ENCODE data around the gene CADM4.
"Not testable (repeated sequence)": the region's sequence is repeated elsewhere in the genome, so short reads cannot be mapped to it uniquely, and the experiment has no call there.

The CADM4 gene

DNA sequence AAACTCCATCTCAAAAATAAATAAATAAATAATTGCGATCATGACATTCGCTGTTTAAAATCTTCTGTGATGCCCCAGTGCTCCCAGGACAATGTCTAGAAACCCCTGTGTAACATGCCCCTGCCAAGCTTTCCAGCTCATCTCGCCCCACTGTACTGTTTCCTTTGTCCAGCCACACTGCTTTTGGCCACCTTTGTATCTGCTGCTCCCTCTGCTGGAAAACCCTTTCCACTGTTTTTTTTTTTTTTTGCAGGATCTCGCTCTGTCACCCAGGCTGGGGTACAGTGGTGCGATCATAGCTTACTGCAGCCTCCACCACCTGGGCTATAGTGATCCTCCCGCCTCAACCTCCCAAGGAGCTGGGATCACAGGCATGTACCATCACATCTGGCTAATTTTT, 22.8 kb upstream of the CADM4 start:
- DNase-seq (ENCODE audit: low read depth): no peak

DNA sequence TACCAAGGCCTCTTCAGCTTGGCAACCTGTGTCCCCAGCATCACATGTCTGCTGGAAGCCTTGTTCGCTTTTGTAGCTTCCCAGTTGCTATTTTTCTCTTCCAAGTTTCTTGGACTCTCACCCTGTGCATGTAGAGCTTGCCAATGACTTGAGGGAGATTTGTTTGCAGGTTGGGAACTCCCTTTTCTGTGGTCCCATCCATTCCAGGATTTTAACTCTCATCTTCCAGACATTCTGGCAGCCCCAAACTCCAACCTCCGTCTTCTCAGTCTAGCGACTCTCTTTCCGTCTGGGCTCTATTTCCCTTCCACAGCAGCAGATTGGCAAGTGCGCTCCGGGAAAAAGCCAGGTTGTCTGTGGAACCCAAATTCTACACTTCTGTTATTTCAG, 21.3 kb upstream of the CADM4 start:
- no peak for DNase-seq (ENCODE audit: low read depth)

DNA sequence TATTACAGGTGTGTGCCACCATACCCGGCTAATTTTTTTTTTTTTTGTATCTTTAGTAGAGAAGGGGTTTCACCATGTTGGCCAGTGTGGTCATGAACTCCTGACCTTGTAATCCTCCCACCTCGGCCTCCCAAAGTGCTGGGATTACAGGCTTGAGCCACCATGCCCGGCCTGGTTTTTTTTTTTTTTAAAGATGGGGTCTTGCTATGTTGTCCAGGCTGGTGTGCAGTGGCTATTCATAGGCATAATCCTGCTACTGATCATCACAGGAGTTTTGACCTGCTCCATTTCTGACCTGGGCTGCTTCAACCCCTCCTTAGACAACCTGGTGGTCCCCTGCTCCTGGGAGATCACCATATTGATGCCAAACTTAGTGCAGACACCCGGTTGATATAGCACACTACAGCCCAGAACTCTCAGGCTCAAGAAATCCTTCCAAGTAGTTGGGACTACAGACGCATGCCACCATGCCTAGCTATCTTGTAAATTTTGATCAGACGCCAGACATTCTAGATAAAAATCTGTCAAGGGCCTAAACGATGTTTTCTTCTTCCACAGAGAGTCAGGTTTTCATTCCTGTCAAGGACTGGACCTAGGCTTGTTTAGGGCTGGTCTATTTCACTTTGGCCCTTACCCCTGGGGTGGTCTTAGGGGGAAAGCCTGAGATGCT, 20.8 kb upstream of the CADM4 start:
- no peak for DNase-seq (ENCODE audit: low read depth)

DNA sequence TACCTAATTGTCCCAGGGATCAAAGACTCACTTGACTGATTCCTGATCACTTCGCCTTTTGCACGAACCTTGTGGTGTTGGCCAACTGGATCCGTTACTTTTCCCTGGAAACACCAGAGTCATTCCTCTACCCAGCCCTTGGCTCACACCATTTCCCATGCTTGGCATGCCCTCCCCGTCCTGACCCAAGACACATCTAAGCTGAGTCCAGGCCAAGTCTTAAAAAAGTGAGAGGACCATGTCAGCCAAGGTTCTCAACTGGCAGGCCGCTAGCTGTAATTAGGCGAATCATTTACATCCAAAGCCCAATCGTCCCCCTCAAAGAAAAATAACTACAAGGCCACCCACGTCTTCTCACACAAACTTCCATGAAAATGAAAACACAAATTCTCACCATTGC, 18.8 kb upstream of the CADM4 start:
- no peak for DNase-seq (ENCODE audit: low read depth)

DNA sequence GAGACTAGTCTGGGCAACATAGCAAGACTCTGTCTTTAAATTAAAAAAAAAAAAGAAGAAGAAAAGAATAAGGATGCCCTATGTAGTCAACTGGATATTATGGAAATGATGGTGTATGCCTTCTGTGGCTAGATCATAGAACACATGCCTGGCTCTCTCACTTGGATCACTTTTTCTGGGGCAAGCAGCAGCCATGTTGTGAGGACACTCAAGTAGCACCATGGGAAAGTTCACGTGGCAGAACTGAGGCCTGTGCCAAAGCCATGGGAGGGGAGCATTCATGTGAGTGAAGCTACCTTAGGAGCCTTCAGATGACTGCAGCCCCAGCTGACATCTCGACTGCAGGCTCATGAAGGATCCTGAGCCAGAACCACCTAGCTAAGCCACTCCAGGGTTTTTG, 18.4 kb upstream of the CADM4 start:
- no peak for DNase-seq (ENCODE audit: low read depth)

DNA sequence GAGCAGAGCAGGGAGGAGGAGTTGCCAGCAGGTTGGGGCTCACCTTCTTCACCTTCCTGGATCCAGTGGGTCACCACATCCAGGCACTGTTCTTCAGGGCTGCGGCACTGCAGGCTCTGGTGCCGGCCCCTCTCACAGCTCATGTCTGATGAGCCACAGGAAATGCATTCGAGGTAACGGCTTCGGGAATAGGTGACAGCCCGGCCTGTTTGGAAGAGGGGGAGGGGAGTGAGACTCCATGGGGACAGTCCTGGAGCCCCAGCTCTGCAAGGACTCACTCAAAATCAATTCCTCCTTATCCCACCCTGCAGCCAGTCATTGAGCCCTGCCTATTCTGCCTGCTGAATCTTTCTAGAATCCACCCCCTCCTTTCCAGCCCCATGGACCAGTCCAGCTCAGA, 16.8 kb upstream of the CADM4 start:
- DNase-seq (ENCODE audit: low read depth): no peak

DNA sequence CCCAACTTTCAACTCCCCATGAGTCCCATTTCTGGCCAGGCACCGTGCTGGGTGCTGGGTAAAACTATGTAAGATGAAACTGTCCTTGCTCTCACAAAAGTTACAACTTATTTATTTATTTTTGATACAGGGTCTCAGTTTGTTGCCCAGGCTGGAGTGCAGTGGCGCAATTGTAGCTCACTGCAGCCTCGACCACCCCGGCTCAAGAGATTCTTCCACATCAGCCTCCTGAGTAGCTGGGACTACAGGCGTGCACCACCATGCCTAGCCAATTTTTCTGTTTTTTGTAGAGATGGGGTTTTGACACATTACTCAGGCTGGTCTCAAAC, 12.9 kb upstream of the CADM4 start:
- DNase-seq (ENCODE audit: low read depth): no peak

DNA sequence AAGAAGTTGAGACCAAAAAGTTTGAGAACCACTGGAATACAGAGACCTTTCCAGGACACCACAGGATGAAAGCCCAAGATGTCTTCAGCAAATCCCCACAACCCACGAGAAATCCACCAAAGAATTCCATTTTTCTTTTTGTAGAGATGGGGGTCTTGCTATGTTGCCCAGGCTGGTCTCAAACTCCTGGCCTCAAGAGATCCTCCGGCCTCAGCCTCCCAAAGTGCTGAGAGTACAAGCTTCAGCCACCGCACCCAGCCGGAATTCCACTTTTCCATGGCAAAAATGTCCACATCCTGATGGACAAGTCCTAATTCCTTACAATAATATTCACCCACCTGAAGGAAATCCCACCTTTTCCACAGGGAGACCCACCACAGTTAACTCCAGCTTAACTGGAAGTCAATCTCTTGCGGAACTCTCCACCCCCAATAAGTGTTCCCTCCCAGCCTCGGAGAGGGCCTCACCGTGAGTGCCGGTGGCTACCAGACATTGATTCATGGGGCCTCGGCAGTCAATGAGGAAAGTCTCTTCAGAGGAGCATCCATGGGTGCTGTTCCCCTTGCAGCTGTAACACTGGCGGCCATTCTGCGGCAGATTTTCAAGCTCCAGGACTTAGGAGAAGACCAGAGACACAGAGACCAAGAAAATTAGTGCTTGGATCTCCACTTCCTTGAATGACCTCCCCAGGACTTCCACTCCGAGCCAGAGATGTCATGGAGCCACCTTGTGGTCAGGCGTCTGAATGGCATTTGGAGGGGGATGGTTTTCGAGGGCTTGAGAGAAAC, 12.3 kb upstream of the CADM4 start:
- no peak for DNase-seq (ENCODE audit: low read depth)

DNA sequence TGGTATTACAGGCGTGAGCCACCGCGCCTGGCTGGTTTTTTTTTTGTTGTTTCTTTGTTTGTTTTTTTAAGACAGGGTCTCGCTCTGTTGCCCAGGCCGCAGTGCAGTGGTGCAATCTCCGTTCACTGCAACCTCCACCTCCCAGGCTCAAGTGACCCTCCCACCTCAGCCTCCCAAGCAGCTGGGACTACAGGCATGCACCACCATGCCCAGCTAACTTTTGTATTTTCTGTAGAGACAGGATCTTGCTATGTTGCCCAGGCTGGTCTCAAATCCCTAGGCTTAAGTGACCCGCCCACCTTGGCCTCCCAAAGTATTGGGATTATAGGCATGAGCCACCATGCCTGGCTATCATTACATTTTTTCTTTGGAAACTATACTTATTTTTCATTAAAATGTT, 10.6 kb upstream of the CADM4 start:
- not testable (repeated sequence) for DNase-seq (ENCODE audit: low read depth)

DNA sequence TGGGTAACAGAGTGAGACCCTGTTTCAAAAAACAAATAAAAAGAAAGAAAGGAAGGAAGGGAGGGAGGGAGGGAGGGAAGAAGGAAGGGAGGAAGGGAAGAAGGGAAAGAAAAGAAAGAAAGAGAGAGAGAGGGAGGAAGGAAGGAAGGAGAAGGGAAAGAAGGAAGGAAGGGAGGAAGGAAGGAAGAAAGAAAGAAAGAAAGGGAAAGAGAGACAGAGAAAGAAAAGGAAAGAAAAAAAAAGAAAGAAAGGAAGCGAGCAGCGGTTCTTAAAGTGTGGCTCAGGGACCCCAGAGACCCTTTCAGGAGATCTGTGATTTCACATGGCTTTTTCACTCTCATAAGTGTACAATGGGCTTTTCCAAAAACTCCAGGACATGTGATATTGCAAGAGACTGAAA, 9.9 kb upstream of the CADM4 start:
- no peak for DNase-seq (ENCODE audit: low read depth)

DNA sequence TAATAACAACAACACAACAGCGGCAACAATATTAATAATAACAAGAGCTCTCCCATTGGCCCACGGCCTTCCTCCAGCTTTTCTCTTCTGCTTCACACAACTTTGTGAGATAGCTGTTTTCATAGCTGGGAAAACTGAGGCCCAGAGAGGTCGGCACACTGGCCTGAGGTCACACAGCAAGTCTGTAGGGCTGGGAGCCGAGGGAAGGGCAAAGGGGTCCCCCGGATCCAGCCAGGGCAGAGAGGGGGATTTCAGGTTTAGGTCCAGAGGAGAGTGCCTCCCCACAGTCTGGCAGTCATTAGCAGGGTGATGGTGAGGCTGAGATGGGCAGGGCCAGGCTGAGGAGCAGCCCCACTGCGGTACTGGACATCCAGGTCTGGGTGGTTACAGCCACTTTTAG, 9.0 kb upstream of the CADM4 start:
- DNase-seq (ENCODE audit: low read depth): no peak

DNA sequence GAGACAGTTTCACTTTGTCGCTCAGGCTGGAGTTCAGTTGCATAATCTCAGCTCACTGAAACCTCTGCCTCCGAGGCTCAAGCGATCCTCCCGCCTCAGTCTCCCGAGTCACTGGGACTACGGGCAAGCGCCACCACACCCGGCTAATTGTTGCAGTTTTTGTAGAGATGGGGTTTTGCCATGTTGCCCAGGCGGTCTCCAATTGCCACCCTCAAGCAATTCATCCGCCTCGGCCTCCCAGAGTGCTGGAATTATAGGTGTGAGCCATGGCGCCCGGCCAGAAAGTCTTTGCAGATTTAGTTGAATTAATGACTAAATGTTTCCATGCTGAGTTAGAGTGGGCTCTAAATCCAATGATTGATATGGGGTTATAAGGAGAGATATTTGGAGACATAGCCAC, 4.5 kb upstream of the CADM4 start:
- no peak for DNase-seq (ENCODE audit: low read depth)

DNA sequence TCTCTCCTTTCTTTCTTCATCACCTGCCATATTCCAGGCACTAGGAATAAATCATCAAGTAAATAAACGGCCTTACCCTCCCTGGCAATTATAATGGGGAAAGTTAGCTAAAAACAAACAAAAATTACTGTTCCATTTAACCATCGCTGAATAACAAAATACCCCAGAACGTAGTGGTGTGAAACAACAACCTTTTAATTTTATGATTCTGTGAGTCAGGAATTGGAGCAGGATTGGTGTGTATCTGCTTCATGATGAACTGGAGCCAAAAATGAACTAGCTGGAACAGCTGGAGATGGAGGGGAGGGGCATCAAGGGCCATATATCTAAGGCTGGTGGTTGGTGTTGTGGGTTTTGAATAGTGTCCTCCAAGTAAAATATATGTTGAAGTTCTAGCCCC, 3.7 kb upstream of the CADM4 start:
- no peak for DNase-seq (ENCODE audit: low read depth)

DNA sequence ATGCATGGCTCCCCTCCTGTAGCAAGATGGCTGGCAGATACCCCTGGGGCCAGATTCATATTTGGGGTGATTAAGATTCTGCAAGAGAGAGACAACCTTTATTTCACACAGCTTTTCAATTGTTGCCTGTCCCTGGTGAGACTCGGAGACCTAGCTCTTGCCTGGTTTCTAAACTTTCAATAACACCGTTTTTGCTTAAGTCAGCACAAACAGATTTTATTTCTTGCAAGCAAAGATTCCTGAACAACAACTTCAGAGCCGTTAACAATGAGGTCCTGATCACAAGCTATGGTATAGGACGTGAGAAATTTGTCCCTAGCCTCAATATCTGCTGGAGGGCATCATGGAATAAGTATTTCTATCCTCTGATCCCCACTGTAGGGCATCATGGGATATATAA, 2.9 kb upstream of the CADM4 start:
- no peak for DNase-seq (ENCODE audit: low read depth)

DNA sequence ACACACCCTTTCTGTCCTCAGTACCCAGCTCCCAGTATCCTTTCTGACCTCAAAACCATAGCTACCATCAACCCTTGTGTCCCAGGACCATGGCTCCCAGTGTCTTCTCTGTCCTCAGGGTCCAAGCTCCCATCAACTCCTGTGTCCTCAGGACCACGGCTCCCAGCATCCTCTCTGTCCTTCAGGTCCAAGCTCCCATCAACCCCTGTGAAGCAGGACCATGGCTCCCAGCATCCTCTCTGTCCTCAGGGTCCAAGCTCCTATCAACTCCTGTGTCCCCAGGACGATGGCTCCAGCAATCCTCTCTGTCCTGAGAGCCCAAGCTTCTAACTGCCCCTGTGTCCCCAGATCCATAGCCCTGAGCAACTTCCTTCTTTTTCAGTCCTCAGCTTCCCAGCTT, 1.7 kb upstream of the CADM4 start:
- no peak for DNase-seq (ENCODE audit: low read depth)

DNA sequence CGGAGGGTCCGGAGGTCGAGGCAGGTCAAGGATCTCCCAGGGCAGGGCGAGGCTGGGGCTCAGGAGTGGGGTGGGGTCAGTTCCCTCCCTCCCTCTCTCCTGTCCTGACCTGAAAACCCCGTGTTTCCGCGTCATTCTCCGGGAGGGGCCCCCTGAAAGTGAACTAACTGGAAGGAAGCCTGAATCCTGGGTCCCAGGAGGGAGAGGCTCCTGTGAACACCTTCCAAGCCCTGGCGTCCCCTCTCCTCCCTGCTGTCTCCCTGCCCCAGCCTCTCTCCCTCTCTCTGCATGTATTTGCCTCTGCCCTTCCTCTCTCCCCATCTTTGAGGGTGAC, 741 bp upstream of the CADM4 start:
- no peak for DNase-seq (ENCODE audit: low read depth)

DNA sequence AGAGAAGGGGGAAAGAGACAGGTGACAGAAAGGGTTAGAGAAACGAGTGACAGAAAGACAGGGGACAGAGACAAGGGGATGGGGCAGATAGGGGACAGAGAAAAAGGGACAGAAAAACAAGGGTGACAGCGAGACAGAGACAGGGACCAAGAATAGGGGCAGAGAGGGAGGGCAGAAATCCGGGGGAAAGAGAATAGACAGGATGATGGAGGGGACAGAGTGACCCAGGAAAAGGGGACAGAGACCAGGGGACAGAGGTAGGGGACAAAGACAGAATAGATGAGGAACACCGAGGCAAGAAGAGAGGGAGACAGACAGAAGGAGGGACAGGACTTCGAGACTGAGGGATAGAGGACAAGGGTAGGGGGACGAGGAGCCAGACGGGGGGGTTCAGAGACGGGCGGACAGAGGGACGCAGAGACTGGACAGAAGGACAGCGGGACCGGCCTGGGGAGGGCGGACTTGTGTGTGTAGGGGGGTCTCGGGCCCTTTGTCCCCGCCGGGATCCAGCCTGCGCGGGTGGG, 593 bp downstream of the CADM4 start:
- DNase-seq (ENCODE audit: low read depth): no peak

DNA sequence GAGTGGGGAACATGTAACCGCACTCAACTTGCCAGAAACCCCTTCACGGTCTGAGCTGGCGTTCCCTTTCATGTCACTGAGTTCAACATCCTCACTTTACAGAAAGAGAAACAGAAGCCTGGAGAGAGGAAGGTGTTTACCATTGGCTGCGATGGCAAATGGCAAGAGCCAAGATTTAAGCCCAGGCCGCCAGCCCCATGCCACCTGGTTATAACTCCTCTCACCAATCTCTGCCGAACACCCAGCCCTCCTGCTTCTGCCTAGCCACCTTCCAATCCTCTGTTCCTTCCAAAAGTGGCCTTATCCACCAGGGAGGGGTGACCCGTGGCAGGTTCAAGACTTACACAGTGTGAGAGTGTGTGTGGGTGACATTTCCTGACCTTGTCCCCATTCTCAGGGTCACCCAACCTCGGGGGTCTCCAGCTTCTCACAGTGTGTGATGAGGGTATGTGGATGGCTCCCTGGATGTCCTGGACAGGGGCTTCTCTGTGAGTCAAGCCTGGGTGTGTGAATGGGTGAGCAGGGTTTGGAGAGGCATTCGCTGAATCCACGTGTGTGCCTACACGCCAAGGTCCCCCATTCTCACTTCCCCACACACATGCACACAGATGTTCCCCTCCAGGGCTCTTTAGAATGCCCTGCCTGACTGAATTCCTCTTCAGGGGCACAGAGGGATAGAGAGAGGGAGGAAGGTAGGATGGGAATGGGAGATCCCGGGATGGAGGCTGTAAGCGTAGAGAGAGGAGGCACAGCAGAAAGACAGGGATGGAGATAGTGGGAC, 1.2 kb downstream of the CADM4 start:
- no peak for DNase-seq (ENCODE audit: low read depth)

DNA sequence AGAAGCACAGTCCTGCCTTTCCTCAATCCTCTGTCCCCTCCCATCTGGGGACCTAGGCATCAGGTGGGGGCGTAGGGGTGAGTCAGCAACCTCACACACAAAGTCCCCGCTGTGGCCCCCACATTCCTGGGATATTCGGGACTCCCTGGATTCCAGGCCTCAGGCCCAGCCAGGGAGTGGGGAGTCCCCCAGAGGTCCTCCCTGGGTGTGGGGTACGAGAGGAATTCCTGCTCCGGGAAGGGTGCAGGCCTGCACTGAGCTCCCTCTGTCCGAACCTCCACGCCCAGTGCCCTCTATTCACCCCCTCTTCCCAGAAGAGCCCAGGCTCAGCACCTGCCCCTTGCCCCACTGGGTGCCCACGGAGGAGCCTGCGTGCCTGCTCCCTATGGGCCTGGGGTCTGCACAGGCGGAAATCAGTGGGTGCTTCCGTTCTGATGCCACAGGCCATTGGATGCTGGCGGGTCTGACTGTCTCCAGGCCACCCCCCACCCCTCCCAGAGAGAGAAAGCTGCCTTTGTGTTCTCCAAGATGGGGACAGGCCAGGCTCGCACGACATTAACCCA, 3.4 kb downstream of the CADM4 start:
- DNase-seq (ENCODE audit: low read depth): no peak

DNA sequence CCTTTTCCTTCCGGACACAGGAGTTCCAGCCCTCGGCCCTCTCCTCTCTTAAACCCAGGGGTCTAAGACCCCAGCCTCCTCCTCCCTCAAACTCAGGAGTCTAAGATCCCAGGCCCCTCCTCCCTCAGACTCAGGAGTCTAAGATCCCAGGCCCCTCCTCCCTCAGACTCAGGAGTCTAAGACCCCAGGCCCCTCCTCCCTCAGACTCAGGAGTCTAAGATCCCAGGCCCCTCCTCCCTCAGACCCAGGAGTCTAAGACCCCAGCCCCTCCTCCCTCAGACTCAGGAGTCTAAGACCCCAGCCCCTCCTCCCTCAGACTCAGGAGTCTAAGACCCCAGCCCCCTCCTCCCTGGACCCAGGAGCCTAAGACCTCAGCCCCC, 4.1 kb downstream of the CADM4 start:
- DNase-seq (ENCODE audit: low read depth): not testable (repeated sequence)

DNA sequence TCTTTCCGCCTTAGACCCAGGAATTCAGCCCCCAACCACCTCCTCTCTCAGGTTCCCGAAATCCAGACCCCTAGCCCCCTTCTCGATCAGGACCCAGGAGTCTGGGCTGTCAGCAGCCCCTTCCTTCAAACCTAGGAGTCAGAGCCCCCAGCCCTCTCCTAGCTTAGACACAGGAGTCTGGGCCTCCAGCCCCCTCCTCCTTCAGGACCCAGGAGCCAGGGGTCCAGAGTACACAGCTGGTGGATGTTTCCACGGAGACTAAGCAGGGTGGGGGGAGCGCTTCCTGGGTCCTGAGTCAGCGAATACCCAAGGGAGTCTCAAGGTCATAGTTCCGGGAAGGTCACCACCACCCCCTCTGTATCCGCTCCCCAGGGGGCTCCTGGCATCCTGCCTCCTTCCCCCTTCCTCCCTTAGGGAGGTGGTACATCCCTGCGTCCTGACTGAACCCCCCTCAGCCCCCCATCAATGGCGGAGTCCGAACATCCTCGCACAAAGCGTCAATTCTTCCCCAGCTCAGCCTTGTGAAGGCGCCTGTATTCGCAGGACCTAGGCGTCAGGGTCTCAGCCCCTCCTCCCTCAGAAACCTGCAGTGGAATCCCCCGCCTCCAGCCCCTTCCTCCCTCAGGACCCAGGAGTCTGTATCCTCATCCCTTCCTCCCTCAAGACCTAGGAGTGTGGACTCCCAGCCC, 4.6 kb downstream of the CADM4 start:
- no peak for DNase-seq (ENCODE audit: low read depth)

DNA sequence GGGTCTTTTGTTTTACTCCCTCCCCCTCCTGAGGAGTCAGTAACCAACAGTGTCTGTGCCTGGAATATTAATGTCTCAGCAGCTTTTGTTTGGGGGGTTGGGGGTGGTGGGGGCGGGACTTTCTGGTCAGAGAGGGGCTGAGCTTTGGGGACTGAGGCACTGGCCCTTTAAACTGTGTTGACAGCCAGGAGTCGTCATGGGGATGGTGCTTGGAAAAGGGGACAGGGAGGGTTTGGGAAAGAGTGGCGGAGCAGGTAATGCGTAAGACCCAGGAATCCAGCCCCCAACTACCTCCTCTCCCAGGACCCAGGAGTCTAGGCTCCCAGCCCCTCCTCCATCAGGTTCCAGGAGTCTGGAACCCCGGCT, 5.2 kb downstream of the CADM4 start:
- no peak for DNase-seq (ENCODE audit: low read depth)

DNA sequence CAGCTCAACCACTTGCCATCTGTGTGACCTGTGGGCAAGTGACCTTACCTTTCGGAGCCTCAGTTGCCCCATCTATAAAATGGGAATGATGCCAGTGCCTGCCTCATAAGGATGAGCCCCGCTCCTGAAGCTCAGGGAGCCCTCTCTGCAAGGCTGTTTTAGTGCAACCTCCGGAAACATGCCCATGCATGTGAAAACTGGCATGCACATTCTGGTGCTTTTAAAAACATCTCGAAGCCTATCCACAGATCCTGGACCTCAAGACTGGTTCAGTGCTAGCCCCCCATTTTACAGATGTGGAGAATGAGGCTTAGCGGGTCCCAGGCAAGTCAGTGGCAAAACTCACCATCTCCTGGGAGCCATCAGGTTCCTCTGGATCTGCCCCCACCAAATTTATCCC, 5.6 kb downstream of the CADM4 start:
- no peak for DNase-seq (ENCODE audit: low read depth)

All from GM04503 (cell line).